Measurements from ENCODE around the gene IMPG2.
"Not testable (repeated sequence)": the region's sequence is repeated elsewhere in the genome, so short reads cannot be mapped to it uniquely, and the experiment has no call there.

Gene IMPG2
- 2.4 to 5.3 reads per million in 2 donors for total RNA-seq

DNA sequence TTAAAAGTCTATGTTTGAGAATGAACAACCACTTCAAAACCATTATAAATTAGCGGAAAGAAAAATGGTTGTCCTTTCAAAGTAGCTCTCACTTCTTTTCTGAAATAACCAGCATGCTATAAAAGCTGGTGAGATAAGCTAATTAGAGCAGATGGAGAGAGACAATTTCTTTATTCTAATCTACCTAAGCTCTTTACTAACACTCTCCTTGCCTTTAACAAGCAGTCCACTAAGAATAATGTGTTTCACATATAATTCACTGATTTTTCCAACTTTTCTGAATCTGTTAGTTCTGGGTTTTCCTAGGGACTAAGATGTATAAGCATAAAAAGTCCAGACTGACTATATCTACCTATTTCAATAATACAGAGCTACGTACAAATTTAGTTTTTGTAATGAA is at the start of gene IMPG2:
IMPG2 (minus strand) TSS at position 101 of the 400 bp plus-strand sequence. CDS start 203 bp downstream, outside the sequence.
- DNase-seq, result no peak

DNA sequence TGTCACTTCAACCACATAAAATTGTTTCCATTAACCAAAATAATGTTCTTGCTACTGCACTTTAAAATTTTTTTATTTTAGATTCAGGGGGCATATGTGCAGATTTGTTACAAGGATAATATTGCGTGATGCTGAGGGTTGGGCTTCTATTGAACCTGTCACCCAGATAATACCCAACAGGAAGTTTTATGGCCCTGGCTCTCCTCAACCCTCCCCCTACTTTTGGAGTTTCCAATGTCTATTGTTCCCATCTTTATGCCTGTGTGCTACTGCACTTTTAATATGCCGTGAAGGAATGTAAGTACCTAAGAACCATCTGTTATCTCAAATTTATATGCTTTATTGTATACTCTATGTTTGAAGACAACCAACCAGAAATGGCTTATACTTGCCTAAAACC is 42.0 kb upstream of the IMPG2 start:
- no peak for DNase-seq

DNA sequence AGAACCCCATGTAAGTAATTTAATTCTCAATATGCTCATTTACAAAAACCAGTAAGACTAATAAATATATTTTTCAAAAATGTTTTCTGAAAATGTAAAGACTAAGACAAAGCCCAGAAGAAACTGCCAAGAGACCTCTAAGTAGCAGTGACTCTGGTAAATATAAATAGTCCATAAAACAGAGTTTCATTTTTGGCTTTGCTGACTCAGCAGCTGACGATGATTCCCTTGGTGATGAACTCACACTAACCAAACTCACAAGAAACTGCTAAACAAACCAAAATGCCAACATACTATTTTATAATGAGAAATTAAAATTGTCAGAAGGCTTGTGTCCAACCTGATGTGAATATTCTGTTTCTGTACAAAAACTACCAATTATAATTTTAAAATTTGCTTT is 31.5 kb upstream of the IMPG2 start:
- no peak for DNase-seq

DNA sequence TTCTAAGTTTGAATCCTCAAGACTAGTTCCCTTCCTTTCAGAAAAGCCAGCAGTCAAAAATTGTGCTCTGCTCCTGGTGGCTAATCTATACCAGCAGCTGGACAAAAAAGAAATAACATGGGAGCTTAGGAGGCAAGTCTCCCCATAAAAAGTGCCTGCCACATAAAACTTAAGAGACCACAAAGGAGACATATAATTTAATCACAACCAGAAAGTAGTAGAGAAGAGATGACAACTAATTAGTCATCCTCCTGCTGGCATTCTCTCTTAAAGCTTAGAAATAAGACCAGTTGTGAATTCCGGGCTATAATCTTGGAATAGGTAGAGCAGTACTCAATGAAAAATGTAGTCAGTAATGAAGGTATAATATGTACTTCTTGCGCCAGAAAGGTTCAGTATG is 20.2 kb upstream of the IMPG2 start:
- DNase-seq, result no peak

DNA sequence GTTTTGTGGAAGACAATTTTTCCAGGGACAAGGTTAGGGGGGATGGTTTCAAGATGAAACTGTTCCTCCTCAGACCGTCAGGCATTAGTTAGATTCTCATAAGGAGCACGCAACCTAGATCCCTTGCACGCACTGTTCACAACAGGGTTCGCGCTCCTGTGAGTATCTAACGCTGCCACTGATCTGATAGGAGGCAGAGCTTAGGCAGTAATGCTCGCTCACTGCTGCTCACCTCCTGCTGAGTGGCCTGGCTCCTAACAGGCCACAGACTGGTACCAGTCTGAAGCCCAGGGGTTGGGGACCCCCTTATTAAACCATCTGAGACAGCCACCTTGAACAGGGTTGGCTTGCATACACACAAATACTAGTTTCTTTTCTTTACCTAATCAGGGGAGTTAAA is 13.5 kb upstream of the IMPG2 start:
- no peak for DNase-seq

DNA sequence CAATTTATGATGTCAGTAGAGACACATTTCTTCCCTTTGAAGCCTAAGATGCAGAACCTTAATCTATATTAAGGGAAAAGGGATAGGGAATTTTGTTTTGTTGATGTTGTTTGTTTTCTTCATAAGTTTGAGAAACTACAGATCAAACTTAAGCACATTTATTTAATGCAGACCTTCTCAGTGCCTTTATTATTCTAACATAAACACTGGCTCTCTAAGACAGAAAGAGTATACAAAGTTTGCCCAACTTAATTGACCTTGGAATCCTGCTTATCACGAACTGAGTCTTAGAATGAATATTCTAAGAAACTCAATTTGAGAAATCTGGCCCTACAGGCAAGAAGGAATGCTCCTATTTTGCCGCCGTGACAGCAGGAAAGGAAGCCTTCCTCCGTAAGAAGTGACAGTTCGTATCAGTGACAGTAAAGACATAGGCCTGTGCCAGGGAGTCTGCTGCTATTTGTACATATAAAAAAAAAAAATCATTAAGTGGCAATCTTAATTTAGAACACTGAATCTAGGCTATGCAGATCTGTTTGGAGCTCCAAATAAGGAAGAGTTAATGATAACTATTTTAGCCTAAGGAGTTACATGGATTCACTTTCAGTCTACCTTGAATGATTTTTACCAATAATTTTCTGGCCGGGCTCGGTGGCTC is 8.8 kb upstream of the IMPG2 start:
- no peak for DNase-seq

DNA sequence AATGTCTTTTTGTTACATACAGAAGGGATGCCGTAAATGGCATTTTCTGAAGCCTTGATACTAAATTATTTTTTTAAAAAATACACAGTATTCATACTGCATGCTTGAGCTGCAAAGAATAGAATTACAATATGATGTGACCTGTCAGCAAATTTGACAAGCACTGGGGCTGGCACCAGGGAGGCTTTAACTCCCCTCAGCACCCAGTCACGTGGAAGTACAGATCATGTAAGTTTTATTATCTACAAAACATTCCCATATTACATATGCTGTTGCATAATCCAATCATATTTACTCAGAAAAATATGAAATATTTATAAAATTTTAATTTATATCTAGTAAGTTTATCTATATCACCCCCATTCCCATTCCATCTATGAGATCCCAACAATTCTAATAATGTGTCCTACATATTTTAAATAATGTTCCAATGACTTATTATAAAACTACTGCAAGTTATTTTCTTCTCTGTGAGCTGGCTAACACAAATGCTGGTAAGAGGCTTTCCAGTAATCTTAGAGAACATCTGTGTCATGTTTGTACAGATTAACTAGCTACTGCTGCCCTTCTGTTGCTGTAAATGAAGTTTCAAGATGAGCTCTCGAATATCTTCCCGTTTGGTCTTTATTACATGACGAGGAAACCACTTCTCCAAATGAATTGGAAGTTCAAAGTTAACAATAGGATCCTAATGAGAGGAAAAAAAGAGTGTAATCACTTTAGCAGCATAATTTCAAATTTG is 5.2 kb upstream of the IMPG2 start:
- DNase-seq, result no peak

DNA sequence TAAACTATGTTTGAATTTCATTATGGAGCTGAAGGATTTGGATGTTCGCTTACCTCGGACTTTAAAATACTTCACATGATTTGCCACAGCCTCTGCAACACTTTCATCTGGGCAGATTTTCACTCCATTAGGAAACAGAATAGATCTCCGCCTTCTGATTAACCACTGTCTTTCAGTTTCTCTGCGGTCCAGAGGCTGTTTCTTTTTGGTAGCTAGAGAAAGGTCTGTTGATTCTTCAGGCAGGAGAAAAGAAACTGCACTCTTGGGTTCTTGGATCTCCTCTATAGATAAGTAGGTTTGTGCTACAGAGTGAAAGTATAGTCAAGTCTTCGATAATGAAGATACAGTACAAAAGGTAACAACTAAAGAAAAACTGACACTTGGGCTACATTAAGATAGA is 844 bp downstream of the IMPG2 start:
- no peak for DNase-seq

DNA sequence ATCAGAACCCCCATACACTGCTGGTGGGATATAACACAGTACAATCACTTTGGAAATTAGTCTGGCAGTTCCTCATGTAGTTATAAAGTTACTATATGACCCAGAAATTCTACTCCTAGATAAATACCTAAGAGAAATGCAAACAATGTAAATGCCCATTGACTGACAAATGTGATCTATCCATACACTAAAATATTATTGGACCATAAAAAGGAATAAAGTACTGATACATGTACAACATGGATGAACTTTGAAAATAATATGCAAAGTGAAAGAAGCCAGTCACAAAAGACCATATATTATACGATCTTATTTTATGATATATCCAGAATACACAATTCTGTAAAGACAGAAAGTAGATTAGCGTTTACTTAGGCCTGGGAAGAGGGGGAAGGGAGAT is 7.8 kb downstream of the IMPG2 start:
- no peak for DNase-seq

DNA sequence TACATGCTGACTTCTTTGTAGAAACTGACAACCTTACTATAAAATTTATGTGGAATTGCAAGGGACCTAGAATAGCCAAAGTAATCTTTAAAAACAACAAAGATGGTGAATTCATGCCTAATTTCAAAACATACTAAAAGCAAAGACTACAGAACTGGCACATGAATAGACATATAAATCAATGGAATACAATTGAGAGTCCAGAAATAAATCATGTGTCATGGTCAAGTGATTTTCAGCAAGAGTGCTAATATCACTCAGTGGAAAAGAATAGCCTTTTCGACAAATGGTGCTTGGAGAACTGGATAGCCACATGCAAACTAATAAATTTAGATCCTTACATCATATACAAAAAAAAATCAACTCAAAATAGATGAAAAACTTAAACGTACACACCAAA is 8.7 kb downstream of the IMPG2 start:
- DNase-seq, result no peak

DNA sequence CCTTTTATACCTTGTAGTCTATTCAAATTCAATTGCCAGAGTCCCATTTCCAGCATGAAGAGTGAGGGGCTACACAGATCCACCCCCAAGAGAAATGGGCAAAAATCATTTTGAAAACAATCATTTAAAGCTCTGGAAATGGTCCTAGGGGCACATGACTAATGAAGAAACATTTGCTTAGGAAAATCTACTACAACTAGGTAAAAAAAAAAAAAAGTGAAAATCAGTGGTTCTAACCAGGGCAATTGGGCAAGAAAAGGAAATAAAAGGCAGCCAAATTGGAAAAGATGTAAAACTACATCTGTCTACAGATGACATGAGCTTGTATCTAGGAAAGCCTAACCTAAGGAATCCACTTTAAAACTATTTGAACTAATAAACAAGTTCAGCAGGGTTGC is 9.4 kb downstream of the IMPG2 start:
- DNase-seq, result no peak

DNA sequence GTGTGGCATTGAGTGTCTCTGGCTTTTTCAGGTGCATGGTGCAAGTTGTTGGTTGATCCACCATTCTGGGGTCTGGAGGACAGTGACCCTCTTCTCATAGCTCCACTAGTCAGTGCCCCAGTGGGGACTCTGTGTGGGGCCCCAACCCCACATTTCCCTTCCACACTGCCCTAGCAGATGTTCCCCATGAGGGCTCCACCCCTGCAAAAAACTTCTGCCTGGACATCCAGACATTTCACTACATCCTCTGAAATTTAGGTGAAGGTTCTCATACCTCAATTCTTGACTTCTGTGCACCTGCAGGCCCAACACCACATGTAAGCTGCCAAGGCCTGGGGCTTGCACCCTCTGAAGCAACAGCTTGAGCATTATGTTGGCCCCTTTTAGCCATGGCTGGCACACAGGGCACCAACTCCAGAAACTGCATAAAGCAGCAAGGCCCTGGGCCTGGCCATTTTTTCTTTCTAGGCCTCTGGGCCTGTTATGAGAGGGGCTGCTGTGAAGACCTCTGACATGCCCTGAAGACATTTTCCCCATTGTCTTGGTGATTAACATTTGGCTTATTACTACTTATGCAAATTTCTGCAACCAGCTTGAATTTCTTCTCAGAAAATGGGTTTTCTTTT is 12.1 kb downstream of the IMPG2 start:
- not testable (repeated sequence) for DNase-seq

DNA sequence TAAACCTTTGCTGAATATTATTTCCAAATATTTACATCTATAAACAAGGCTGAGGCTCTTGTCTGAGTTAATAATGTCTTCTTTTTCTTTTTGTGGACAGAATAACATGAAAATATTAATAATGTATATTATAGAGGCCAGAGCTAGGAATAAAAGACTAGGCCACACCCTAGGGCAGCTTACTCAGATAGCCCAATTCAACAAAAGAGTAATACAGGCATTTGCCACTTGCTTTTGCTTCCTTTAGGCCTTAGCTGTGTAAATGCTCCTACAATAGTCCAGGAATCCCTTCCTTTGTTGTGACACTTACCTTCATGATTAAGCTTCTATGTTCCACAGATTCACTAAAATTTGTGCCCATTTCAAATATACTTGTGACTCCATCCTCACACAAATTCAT is 16.5 kb downstream of the IMPG2 start:
- DNase-seq, result no peak

DNA sequence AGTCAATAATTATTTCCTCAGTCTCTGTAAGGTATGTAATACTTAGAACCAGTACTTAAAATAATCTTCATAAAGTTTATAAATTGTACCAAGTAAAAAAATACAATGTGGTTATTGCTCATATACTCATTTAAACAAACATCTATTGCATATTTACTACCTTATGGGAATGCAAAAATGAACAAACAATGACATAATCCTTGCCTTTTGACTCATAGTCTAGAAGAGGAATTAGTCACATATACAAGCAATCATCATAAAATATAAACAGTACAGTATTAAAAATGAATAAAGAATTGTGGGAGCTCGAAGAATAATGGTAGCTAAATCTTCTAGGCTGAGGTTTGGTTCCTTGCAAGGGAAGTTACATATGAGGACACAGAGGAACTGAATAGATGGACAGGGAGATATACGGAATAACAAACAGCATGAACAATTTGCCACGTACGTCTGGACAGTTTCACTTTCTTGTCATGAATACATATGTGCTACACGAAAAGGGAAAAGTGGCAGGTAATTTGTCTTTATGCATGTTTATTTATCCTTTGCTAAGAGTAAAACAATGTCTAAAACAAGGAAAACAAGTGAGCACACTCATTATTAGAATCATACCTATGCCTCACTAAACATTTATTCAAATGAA is 17.2 kb downstream of the IMPG2 start:
- no peak for DNase-seq

DNA sequence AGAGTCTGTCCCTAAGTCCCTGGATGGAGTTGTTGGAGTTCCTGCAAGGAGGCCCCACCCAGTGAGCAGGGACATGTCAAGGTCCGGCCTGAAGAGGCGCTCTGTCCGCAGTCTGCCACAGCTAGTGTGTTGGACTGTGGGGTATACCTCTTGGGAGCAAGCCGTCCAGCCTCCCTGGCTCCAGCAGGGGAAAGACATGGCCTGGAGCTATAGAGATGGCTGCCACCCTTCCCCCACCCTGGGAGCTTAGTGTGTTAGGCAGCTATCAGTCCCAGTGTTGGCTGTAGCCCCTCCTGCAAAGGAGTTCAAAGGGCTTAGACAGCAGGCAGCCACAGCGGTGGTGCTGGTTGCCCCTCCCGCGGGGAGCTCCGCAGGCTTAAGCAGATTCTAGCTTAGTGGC is 20.3 kb downstream of the IMPG2 start:
- no peak for DNase-seq

DNA sequence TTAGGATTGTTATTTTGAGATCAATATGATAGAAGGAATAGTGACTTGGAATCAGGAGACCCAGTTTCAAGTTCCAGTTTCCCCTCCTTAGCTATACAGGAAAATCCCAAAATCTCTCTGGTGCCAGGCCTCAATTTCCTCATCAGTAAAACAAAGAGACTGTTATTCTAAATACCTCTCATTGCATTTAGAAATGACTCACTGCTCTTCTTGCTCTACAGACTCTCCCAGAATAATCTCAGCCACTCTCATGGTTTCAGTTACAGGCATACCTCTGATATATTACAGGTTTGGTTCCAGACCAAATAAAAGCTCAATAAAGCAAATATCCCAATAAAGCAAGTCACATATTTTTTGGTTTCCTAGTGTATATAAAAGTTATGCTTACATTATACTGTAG is 28.3 kb downstream of the IMPG2 start:
- no peak for DNase-seq

DNA sequence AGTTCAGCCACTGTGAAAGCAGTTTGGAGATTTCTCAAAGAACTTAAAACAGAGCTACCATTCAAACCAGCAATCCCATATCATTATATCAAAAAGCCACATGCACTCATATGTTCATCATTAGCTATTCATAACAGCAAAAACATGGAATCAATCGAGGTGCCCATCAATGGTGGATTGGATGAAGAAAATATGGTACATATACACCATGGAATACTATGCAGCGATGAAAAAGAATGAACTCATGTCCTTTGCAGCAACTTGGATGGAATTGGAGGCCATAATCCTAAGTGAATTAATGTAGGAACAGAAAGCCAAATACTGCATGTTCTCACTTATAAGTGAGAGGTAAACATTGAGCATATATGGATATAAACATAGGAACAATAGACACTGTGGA is 32.1 kb downstream of the IMPG2 start:
- DNase-seq, result no peak

DNA sequence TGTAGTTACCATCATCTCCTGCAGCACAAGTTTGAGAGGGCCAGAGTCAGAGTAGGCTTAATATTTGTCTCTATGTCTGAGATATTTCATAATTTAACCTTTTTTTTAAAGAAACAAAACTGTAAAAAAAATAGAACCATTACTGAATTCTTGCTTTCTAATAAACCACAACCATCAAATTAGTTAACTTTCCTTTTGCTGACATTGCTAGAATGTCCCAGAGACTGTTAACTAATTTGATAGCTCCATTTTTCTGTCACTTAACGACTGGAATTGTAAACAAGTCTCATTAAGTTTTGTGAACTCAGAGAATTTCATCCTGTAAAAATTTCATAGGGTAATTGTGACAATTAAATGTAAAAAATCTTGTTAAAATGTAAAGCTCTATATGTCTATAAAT is 35.6 kb downstream of the IMPG2 start:
- DNase-seq, result no peak

DNA sequence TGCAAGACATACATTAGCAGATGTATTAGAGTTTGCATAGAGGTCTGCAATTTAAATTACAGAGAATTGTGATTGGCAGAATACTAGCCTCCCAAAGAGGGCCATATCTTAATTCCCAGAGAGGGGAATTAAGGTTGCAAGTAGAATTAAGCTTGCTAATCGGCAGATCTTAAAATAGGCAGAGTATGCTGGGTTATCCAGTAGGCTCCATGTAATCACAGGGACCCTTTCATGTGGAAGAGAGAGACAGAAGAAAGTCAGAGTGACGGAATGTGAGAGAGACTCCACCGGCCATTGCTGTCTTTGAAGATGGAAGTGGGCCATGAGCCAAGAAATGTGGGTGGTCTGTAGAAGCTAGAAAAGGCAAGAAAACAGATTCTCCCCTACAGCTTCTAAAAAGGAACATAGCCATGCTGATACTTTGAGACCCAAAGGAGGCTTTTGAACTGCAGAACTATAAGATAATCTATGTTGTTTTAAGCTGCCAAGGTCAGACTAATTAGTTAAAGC is 38.8 kb downstream of the IMPG2 start:
- DNase-seq, result no peak

DNA sequence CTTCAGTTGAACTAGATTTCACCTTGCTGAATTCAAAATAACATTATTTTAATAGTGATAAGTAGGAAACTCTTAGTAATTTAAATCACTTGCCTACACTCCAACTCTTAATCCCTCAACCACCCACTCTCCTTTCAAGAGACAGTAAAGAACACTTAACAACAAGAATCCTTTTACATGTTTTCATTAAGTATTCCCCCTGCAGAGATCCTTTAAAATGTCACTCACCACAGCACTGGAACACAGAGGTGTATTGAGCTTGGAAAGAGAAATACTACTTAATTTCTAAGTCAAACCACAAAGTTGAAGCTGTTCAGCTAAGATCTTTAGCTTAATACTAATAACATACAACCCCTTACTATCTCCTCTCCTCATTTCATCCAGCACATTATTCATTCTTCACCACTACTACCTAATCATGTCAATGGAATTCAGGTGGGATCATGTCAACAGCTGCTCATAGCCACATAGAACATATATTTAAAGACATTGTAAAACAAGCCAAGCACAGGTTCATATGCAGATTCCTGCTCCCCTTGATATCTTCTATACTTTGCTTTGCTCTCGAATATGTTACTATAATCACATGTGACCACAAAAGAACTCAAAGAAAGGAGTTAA is 40.5 kb downstream of the IMPG2 start:
- no peak for DNase-seq

DNA sequence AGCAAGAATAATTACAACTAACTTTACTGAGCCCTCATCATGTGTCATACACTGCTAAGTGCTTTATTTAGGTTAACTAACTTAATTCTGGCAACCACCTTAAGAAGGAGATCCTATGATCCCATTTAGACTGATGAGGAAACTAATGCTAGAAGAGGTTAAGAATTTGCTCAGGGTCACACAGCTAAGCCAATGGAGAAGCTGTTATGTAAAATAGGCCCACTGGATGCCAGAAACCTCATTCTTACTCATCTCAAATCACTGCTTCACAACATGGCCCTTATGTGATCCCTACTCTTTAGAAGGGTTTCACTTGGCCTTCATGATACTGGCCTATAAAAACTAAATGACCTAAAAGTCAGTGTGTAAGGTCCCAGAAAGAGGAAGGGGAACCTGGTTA is 41.2 kb downstream of the IMPG2 start:
- no peak for DNase-seq

DNA sequence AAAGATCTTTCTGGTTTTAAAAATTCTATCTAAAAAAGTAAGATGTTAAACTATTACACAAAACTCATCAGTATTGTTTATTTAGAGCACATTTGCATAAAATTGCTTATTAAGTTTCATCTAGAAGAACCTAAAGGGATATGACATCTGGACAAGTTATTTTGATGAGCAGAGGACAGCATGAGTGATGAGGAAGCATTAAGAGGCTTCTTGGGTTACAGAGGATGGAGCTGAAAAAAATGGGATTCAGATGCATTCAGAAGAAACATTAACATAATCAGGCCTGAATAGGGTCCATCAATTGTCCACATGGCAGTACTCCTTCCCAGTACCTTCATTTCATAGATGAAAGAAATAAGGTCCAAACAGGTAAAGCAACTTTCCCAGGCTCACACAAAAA is 41.6 kb downstream of the IMPG2 start:
- no peak for DNase-seq

DNA sequence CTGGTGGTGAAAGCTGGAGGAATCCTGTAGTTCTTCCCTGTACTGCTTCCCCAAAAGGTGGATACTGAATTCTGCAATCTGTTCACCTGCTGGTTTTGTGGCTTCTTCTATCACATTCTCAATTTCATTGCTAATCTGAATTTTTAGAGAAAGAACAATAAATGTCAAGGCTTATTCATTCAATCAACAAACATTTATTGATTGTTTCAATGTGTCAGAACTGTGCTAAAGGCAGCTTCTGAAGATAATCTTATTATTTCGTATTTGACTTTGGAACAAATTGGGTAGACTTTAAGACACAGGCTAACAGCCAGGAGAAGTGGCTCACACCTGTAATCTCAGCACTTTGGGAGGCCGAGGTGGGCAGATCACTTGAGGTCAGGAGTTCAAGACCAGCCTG is 46.8 kb downstream of the IMPG2 start:
- DNase-seq, result no peak

All from T-helper 9 cell (primary cell).